Measurements from ENCODE around the gene PARP15.

Gene PARP15

DNA sequence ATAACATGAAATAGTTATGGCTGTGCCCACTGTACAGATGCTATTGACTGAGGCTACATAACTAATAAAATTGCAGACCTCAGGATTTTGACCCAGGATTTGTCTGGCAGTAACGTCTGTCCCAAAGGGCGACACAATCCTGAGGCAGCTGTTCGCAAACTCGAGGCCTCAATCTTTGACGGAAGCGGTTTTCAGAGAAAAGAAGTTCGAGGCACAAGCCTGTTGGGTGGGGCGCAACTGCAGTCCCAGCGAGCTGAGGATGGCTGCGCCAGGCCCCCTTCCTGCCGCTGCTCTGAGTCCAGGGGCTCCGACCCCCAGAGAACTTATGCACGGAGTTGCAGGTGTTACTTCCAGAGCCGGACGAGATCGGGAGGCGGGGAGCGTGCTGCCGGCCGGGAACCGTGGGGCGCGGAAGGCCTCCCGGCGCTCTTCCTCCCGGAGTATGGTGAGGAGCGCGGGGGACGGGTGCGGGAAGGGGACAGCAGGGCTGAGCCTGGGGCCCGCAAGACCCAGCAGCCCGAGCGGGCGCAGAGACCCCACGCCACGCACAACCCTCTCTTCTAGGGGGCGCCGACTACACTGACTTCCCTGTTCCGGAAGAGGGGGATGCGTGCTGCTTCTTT is at the start of gene PARP15:
Gene PARP15, plus strand, starts transcription at position 242 of the 623 bp plus-strand sequence. Its CDS starts 18 bp downstream, at position 260.
- Histone ChIP-seq H3K36me3 (ENCODE audit: insufficient read depth, low read length) (peaks cover under 1% of the 10 kb centered on the region), H3K9ac (ENCODE audit: low read length) (peak within 1 kb of the TSS; percentile 37), H3K4me1 (ENCODE audit: insufficient read depth, low read length) (no peaks in the 10 kb centered on the region), H3K27ac (ENCODE audit: low read depth, low read length) (peak within 1 kb of the TSS; percentile 59), H3K4me3 (ENCODE audit: low read depth in 1 of 2, low read length in 2 of 2) (peak within 1 kb of the TSS; percentile 38 to 53), H3K27me3 (ENCODE audit: control insufficient read depth in 1 of 2, insufficient read depth in 2 of 2, low read length in 2 of 2) (no peaks in the 10 kb centered on the region), H3K9me3 (ENCODE audit: low read length) (peaks cover 6% of the 10 kb centered on the region)

GRCh38 chr3:122530164-122530563 is 47.3 kb upstream of the PARP15 start:
- Histone ChIP-seq H3K36me3 (ENCODE audit: insufficient read depth, low read length) (peaks cover 44% of the 10 kb centered on the region), H3K4me3 (ENCODE audit: low read depth in 1 of 2, low read length in 2 of 2) (no peak overlapping the region), H3K4me1 (ENCODE audit: insufficient read depth, low read length) (no peaks in the 10 kb centered on the region), H3K27me3 (ENCODE audit: control insufficient read depth in 1 of 2, insufficient read depth in 2 of 2, low read length in 2 of 2) (no peaks in the 10 kb centered on the region), H3K9me3 (ENCODE audit: low read length) (no peaks in the 10 kb centered on the region), H3K9ac (ENCODE audit: low read length) (no peak overlapping the region), H3K27ac (ENCODE audit: low read depth, low read length) (no peak overlapping the region)

- peaks cover 58% of the 10 kb centered on the region for H3K36me3 ChIP-seq (ENCODE audit: insufficient read depth, low read length)
Measured at GRCh38 chr3:122533480-122533879, 44.0 kb upstream of the PARP15 start.

DNA sequence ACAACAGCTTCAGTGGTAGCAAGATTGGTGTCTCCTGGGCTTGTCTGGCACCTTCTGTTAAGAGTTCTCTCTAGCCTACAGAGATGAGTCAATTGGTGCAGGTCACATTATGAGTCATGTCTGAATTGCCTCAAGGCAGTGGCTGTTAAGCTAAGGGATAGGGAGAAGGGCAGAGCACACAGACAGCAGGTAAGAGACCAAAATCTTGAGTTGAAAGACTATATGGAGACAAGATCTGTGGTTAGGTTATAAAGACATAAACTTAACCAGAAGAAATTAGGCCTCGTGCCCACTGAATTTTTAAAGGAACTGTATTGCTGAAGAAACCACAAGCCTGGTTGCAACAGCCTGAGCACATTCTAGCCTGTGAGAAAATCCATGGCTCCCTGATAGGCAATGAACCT is 43.5 kb upstream of the PARP15 start:
- Histone ChIP-seq H3K36me3 (ENCODE audit: insufficient read depth, low read length) (peaks cover 60% of the 10 kb centered on the region), H3K9ac (ENCODE audit: low read length) (no peak overlapping the region), H3K4me1 (ENCODE audit: insufficient read depth, low read length) (no peaks in the 10 kb centered on the region), H3K4me3 (ENCODE audit: low read depth in 1 of 2, low read length in 2 of 2) (no peak overlapping the region), H3K27ac (ENCODE audit: low read depth, low read length) (no peak overlapping the region), H3K9me3 (ENCODE audit: low read length) (no peaks in the 10 kb centered on the region), H3K27me3 (ENCODE audit: control insufficient read depth in 1 of 2, insufficient read depth in 2 of 2, low read length in 2 of 2) (no peaks in the 10 kb centered on the region)

More at GRCh38 chr3:122533480-122533879, 44.0 kb upstream of the PARP15 start:
- no peaks in the 10 kb centered on the region for H3K27me3 ChIP-seq (ENCODE audit: control insufficient read depth in 1 of 2, insufficient read depth in 2 of 2, low read length in 2 of 2)
- no peak overlapping the region for H3K9ac ChIP-seq (ENCODE audit: low read length)
- H3K27ac ChIP-seq (ENCODE audit: low read depth, low read length): no peak overlapping the region
- H3K9me3 ChIP-seq (ENCODE audit: low read length): no peaks in the 10 kb centered on the region
- H3K4me3 ChIP-seq (ENCODE audit: low read depth in 1 of 2, low read length in 2 of 2): no peak overlapping the region
- no peaks in the 10 kb centered on the region for H3K4me1 ChIP-seq (ENCODE audit: insufficient read depth, low read length)

DNA sequence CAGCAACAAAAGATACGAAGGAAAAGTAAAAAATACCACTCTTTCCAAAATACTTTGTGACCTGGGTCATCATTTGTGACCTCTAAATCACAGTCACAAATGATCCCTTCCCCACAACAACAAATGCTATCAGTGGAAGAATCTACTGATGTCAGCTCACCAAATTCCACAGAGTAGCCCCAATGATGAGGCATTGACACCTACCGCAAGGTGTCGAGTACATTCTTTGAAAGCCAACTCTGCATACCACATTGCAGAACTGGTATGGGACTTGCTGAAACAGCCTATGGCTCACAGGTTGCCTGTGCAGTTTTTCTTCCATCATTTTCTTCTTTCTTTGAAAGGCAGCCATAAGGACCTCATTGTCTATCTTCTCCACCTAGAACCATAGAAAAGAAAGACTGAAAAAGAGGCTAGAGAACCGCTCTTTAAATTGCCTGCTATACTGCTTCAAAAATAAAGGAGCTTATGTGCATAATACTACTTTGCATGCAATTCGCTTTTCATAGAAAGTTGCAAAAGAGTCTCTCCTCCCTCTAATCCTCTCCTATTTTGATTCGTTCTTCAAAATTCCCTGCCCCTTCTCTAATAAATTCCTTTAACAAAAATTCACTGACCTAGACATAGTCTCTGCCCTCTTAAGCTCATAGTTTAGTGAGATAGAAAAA is 41.4 kb upstream of the PARP15 start:
- Histone ChIP-seq H3K36me3 (ENCODE audit: insufficient read depth, low read length) (peaks cover 74% of the 10 kb centered on the region), H3K9me3 (ENCODE audit: low read length) (no peaks in the 10 kb centered on the region), H3K4me1 (ENCODE audit: insufficient read depth, low read length) (no peaks in the 10 kb centered on the region)

DNA sequence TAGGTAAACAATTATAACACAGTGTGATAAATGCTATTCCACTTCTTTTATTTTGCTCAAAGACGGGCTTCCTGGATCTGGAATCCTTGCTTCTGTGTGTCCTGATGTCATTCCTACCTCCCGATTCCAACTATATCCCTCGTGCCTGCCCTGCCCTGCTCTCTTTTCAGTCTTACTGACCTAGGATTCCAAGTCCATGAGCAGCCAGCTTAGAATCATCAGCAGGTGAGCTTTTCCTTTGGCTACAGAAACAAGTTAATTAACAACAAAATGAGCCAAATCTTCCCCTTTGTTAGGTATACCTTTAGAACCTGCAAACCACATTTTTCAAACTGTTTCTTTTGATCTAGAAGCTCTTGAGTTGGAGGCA is 40.8 kb upstream of the PARP15 start:
- H3K36me3 ChIP-seq (ENCODE audit: insufficient read depth, low read length): peaks cover 74% of the 10 kb centered on the region
- no peak overlapping the region for H3K27ac ChIP-seq (ENCODE audit: low read depth, low read length)

More for the DNA sequence above, 41.4 kb upstream of the PARP15 start:
- H3K27ac ChIP-seq (ENCODE audit: low read depth, low read length): no peak overlapping the region
- H3K27me3 ChIP-seq (ENCODE audit: control insufficient read depth in 1 of 2, insufficient read depth in 2 of 2, low read length in 2 of 2): no peaks in the 10 kb centered on the region
- H3K4me3 ChIP-seq (ENCODE audit: low read depth in 1 of 2, low read length in 2 of 2): no peak overlapping the region
- H3K9ac ChIP-seq (ENCODE audit: low read length): no peak overlapping the region

GRCh38 chr3:122538956-122539490 is 38.4 kb upstream of the PARP15 start:
- Histone ChIP-seq H3K27ac (ENCODE audit: low read depth, low read length) (no peak overlapping the region), H3K9me3 (ENCODE audit: low read length) (no peaks in the 10 kb centered on the region), H3K4me3 (ENCODE audit: low read depth in 1 of 2, low read length in 2 of 2) (no peak overlapping the region)

More for the DNA sequence above, 40.8 kb upstream of the PARP15 start:
- Histone ChIP-seq H3K4me3 (ENCODE audit: low read depth in 1 of 2, low read length in 2 of 2) (no peak overlapping the region), H3K4me1 (ENCODE audit: insufficient read depth, low read length) (no peaks in the 10 kb centered on the region), H3K9me3 (ENCODE audit: low read length) (no peaks in the 10 kb centered on the region), H3K27me3 (ENCODE audit: control insufficient read depth in 1 of 2, insufficient read depth in 2 of 2, low read length in 2 of 2) (no peaks in the 10 kb centered on the region), H3K9ac (ENCODE audit: low read length) (no peak overlapping the region)

DNA sequence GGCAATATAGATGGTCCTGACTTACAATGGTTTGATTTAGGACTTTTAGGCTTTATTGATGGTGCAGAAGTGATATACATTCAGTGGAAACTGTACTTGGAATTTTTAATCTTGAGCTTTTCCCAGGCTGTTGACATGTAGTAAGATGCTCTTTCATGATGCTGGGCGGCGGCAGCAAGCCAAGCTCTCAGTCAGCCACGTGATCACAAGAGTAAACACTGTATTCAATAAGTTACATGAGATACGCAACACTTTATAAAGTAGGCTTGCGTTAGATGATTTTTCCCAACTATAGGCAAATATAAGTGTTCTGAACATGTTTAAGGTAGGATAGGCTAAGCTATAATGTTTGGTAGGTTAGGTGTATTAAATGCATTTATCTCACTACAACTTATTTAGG is 31.3 kb upstream of the PARP15 start:
- no peaks in the 10 kb centered on the region for H3K4me1 ChIP-seq (ENCODE audit: insufficient read depth, low read length)
- H3K27ac ChIP-seq (ENCODE audit: low read depth, low read length): no peak overlapping the region
- no peak overlapping the region for H3K9ac ChIP-seq (ENCODE audit: low read length)
- H3K36me3 ChIP-seq (ENCODE audit: insufficient read depth, low read length): peaks cover 44% of the 10 kb centered on the region
- H3K27me3 ChIP-seq (ENCODE audit: control insufficient read depth in 1 of 2, insufficient read depth in 2 of 2, low read length in 2 of 2): no peaks in the 10 kb centered on the region
- no peaks in the 10 kb centered on the region for H3K9me3 ChIP-seq (ENCODE audit: low read length)
- H3K4me3 ChIP-seq (ENCODE audit: low read depth in 1 of 2, low read length in 2 of 2): no peak overlapping the region

More at GRCh38 chr3:122538956-122539490, 38.4 kb upstream of the PARP15 start:
- Histone ChIP-seq H3K4me1 (ENCODE audit: insufficient read depth, low read length) (no peaks in the 10 kb centered on the region), H3K27me3 (ENCODE audit: control insufficient read depth in 1 of 2, insufficient read depth in 2 of 2, low read length in 2 of 2) (no peaks in the 10 kb centered on the region), H3K9ac (ENCODE audit: low read length) (no peak overlapping the region), H3K36me3 (ENCODE audit: insufficient read depth, low read length) (peaks cover 50% of the 10 kb centered on the region)

DNA sequence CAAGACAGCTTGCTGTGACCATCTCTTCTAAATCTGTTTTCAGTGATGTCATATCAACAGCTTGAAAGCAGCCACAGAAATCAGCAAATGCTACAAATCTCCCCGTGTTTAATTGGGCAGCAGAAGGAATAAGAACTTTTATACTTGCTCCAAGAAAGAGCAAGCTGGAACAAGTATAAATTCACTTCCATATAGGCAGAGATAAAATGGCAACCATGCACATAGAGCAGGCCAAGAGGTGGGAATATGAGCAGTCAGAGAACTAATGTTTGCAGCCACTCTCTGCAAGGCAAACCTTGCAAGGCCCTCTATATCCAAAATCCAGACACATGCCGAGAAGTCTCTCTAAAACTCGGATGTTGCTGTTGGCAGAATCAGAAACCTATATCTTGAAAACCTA is 29.4 kb upstream of the PARP15 start:
- H3K27ac ChIP-seq (ENCODE audit: low read depth, low read length): no peak overlapping the region
- H3K9ac ChIP-seq (ENCODE audit: low read length): no peak overlapping the region
- H3K4me1 ChIP-seq (ENCODE audit: insufficient read depth, low read length): no peaks in the 10 kb centered on the region
- H3K4me3 ChIP-seq (ENCODE audit: low read depth in 1 of 2, low read length in 2 of 2): no peak overlapping the region
- H3K36me3 ChIP-seq (ENCODE audit: insufficient read depth, low read length): peaks cover 58% of the 10 kb centered on the region
- no peaks in the 10 kb centered on the region for H3K9me3 ChIP-seq (ENCODE audit: low read length)
- no peaks in the 10 kb centered on the region for H3K27me3 ChIP-seq (ENCODE audit: control insufficient read depth in 1 of 2, insufficient read depth in 2 of 2, low read length in 2 of 2)

DNA sequence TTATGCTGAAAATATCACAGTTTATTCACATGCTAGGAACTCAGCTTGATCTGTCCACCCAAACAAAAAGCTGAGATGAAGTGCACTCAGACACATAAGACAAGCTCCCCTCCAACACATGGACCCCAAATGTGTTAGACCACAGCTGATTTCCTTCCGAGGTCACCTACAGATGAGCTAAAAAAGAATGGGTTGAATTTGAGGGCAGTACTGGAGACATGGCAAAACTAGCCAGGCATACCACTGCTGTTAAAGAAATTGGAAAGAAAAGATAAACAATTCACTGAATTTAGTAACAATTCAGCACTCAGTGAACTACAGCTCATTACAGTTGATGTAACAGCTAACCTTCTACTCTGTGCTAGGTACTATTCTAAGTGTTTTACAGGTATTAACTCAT is 28.8 kb upstream of the PARP15 start:
- no peaks in the 10 kb centered on the region for H3K27me3 ChIP-seq (ENCODE audit: control insufficient read depth in 1 of 2, insufficient read depth in 2 of 2, low read length in 2 of 2)
- no peaks in the 10 kb centered on the region for H3K4me1 ChIP-seq (ENCODE audit: insufficient read depth, low read length)
- H3K36me3 ChIP-seq (ENCODE audit: insufficient read depth, low read length): peaks cover 58% of the 10 kb centered on the region
- H3K9me3 ChIP-seq (ENCODE audit: low read length): no peaks in the 10 kb centered on the region
- H3K9ac ChIP-seq (ENCODE audit: low read length): no peak overlapping the region
- no peak overlapping the region for H3K4me3 ChIP-seq (ENCODE audit: low read depth in 1 of 2, low read length in 2 of 2)
- H3K27ac ChIP-seq (ENCODE audit: low read depth, low read length): no peak overlapping the region

GRCh38 chr3:122553171-122553570 is 24.3 kb upstream of the PARP15 start:
- no peak overlapping the region for H3K27ac ChIP-seq (ENCODE audit: low read depth, low read length)
- H3K4me1 ChIP-seq (ENCODE audit: insufficient read depth, low read length): peaks cover 8% of the 10 kb centered on the region
- no peaks in the 10 kb centered on the region for H3K9me3 ChIP-seq (ENCODE audit: low read length)
- H3K27me3 ChIP-seq (ENCODE audit: control insufficient read depth in 1 of 2, insufficient read depth in 2 of 2, low read length in 2 of 2): no peaks in the 10 kb centered on the region
- no peak overlapping the region for H3K9ac ChIP-seq (ENCODE audit: low read length)
- H3K4me3 ChIP-seq (ENCODE audit: low read depth in 1 of 2, low read length in 2 of 2): no peak overlapping the region
- peaks cover 64% of the 10 kb centered on the region for H3K36me3 ChIP-seq (ENCODE audit: insufficient read depth, low read length)
